ENCODE measurements around the gene CYP19A1.

The CYP19A1 gene

DNA sequence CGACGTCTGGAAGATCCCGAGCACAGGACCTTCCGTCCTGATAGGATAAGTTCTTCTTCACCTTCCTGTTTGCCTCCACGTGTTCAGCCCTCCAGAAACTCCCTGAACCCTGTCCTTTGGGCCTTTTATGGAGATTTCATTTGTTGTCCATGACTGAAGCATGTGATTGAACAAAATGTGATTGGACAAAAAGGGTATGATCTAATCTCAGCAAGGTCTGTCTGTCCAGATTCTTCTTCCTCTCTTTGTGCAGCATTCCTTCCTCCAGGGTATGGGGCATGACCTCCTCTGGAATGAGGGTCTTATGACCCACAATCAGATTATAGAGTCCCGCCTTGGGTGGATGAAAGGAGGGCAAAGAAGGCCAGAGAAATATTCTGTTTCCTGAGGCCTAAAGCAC is at the start of gene CYP19A1:
TSS of gene CYP19A1 (minus strand) at position 101 of the 400 bp plus-strand sequence. CDS start 95,684 bp downstream, outside the sequence.
- DNase-seq = no peak

- DNase-seq = no peak
Measured at GRCh38 chr15:51387699-51388041, 49.3 kb upstream of the CYP19A1 start.

GRCh38 chr15:51386960-51387698 is 48.7 kb upstream of the CYP19A1 start:
- DNase-seq = no peak

DNA sequence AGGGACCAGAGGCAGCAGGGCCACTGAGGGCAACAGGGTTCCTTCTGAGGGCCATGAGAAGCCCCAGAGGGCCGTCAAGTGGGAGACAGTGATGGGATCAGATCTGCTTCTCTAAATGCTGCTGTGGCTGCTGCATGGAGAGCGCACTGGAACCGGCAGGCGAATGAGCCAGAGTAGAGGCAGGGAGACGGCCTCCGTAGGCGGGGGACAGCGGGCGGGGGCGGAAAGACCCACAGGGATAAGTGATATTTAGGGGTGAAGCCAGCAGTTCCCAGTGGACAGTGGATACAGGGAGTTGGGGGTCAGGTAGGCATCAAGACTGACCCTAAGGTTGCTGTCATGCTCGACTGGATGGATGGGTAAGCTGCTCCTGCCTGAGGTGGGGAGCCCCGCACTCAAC is 48.1 kb upstream of the CYP19A1 start:
- DNase-seq = no peak

DNA sequence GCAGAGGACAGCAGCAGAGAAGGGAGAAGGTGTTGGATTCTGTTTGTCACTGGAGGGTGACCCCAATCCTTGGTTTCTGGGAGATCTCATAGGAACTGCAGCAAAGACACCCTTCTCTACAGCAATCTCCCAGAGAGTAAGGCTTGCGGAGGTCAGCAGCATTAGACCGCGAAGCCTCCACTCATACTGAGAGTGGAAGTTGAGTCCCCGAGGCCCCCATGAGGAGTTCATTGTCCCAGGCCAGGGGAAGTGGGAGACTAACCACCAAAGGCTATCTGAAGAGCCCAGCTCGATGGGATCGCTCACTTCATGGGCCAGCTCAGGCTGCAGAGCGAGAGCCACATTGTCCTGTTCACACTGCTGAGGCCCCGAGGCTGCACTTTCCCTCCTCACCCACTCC is 47.6 kb upstream of the CYP19A1 start:
- DNase-seq = no peak

DNA sequence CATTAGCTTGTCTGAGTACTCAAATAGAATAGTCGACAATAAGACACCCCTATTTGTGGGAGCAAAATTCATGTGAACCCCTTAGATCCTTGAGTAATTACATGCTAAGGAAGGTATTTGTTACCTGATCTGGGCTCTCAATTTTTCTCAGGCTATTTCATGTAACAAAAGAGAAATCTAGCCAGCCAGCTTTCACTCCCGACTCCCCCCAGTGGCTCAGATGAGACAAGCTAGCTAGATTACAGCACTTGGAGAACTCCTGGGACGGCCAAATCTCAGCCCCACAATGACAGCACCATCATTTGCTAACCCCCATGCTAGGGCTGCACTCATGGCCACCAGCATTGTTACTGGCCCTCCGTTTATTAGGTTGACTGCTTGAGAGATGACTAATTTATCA is 44.4 kb upstream of the CYP19A1 start:
- DNase-seq = peak; percentile 43

DNA sequence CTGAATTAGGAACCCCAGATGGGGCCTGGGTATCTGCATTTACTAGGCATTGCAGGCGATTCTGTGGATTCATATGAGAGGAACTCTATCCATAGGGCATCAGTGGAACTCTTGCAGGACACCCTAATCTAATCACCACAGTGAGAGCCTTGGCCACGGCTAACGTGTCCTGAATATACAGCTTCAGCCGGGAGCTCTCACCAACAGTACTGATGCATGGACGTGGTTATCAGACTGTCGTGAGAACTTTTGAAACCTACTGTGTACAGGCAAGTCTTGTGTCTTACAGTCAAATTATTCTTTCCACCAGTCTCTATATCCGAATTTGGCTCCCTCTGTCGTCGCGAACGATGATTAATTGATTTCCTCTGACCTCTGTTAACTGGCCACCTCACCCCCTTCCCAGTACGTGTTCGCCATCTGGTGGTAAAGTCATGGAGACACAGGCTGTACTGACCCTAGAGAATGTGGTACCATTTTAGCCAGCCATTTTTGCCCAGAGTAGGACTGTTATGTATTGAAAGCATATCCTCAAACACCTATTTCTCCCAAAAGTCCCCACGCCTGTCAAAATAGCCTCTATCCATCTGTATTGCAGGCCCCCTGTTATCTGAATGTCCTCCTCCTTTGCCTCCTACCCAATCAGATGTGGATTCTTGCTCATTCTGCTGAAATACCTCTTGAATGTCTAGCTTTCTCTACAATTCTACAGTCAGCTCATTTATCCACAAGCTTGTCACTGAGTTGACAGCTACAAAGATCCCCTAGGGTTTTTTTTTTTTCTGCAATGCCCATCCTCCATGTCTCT is 42.8 kb upstream of the CYP19A1 start:
- DNase-seq = peak; percentile 77

- no peak for DNase-seq
Measured at GRCh38 chr15:51379390-51379789, 41.0 kb upstream of the CYP19A1 start.

GRCh38 chr15:51378406-51378805 is 40.0 kb upstream of the CYP19A1 start:
- DNase-seq = no peak

DNA sequence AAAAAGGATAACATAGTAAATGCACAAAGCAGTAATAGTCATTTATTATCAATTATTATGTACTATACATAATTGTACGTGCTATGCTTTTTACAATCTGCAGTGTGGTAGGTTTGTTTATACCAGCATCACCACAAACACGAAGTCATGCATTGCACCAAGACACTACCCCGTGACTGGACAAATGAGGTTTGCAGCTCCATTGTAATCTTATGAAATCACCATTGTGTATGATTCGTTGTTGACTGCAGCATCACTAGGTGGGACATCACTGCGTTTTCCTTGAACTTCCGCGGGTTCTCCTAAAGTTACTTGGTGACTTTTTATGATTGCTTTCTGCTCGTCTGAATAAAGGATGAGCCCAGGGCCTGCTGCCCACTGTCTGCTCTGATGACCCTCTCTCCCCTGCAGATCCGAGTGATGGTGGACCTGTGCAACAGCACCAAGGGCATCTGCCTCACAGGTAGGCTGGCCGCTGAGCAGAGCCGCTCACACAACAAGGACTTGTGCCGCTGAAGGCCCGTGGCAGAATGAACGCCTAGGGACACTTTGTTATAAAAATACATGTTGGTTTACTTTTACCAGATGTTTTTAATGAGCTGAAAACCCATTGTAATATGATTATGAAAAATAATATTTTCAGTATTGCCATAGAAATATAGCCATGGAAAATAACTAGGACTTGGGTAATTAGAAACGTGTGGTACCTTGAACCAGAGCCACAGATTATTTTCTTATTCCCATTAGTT is 38.8 kb upstream of the CYP19A1 start:
- DNase-seq = peak; percentile 68

DNA sequence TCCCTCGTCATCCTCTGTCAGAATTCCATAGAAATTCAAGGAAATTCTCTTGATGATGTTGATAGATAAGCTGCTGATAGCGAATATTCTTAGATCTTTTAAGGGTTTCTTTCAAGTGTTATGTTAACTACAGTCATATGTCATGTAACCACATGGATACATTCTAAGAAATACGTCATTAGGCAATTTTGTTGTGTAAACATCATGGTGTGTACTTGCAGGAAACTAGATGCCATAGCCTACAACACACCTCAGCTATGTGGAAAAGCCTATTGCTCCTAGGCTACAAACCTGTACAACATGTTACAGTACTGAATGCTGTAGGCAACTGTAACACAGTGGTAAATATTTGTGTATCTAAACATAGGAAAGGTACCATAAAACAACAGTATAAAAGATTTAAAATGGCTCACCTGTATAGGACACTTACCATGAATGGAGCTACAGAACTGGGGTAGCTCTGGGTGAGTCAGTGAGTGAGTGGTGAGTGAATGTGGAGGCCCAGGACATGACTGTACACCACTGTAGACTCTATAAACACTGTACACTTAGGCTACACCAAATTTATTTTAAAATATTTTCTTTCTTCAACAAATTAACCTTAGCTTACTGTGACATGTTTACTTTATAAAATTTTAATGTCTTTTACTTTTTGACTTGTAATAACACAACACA is 37.7 kb upstream of the CYP19A1 start:
- DNase-seq = peak; percentile 53

DNA sequence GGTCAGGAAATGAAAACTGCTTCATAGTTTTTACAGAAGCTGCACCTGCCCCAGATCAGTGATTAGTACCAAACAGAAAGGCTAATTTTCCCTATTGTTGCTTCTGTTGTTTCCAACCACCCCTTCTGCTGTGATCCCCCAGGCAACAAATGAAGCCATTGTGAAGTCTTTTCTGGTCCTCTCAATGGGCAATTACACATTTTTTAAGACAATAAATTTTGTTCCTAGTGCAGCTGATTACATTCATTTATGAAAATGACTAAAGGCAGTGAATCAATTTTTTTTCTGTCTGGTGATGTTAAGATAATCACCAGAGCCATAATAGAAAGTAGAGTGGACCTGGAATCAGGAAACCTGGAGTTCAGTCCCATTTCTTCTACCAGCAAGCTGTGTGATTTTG is 35.7 kb upstream of the CYP19A1 start:
- DNase-seq = no peak

GRCh38 chr15:51371266-51371665 is 32.9 kb upstream of the CYP19A1 start:
- no peak for DNase-seq

DNA sequence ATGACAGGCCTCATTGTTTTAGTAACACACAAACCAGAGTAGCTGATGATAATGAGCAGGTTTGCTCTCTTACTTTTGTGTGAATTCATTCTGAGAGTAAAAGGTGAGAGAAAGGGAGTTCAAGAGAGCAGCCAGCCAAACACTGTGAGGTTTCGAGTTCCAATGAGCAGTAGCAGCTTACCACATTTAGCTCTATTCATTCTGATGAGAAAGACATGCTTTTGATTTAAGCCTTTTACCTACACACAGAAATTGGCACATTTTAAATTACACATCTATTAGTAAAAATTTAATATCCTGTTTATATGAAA is 31.0 kb upstream of the CYP19A1 start:
- DNase-seq = no peak

- DNase-seq = peak; percentile 81
Measured at GRCh38 chr15:51368751-51369450, 30.5 kb upstream of the CYP19A1 start.

GRCh38 chr15:51368307-51368706 is 29.9 kb upstream of the CYP19A1 start:
- peak; percentile 4 for DNase-seq

GRCh38 chr15:51367322-51367976 is 29.1 kb upstream of the CYP19A1 start:
- peak; percentile 34 for DNase-seq

DNA sequence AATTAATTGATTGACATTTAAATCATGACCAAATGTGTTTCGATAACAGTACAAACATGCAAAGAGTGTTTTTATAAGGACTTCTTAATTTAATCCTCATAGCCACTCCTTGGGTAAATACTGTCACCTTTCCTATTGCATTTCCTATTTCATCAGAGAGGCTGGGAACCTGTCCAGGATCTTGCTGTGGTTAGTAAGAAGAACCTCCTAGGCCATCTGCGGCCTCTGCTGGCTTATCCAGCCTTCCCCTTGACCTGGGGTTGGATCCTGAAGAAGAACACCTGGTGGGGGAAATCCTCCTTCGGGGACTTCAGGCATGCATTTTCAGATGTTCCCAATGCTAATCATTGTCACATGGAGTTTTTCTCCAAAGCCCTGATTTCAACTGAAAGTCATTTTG is 28.5 kb upstream of the CYP19A1 start:
- peak; percentile 29 for DNase-seq

DNA sequence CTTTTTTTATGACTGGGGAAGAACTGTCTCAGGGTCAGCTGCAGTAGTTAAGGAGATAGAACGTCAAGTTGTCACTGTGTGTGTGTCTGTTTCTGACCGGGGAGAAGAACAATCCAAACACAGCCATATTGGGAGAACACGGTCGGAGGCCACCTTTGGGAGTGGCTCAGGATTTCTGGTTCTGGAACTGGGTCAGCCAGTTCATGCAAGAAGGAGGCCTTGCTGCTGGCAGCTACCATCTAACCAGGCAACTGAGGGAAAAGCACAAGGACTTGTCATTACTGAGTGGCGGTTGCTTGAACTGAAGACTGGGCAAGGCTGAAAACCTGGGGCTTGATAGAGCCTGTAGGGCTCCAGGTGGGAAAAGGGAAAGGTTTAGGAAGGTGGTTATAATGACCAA is 27.7 kb upstream of the CYP19A1 start:
- no peak for DNase-seq

GRCh38 chr15:51365417-51365816 is 27.0 kb upstream of the CYP19A1 start:
- no peak for DNase-seq

DNA sequence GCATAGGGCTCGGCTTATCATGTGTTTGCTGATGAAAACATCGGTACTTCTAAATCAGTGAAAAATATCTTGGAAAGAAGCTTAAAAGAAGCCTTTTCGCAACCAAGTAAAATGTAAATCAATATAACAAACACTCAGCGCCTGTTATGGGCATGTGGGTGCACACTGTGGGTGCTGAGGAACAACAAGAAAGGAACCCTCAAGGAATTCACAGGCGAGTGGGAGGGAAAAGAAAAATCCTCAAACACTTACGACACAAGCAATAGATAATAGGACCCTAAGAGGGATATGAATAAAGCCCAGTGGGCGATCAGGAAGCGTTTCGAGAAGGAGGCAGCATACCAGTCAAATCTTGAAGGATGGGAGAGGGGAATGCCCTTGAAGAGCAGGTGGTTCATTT is 25.0 kb upstream of the CYP19A1 start:
- DNase-seq = no peak

DNA sequence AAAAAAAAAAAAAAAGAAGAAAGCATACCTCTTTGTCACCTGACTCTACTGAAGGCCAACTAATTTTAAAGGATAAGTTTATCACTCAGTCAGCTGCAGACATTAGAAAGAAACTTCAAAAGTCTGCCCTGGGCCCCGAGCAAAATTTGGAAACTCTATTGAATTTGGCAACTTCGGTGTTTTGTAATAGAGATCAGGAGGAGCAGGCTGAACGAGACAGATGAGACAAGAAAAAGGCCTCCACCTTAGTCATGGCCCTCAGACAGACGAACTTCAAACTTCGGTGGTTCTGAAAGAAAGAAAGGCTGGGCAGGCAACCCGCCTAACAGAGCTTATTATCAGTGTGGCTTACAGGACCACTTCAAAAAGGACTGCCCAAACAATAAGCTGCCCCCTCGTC is 21.6 kb upstream of the CYP19A1 start:
- no peak for DNase-seq
